Suprapubic skin (tissue), 3 donors: Measurements from ENCODE around the gene PAX7.

Source experiments
- CTCF ChIP-seq, 2 donors: fragments of 200-600 bp in 1 of 2; fragments of 450-650 bp in 1 of 2; sonication (generic) in 1 of 2; IDR thresholded peaks; one replicate each; pipeline ENCODE4 v1.5.1; 2016 to 2019; ENCODE audit warnings: antibody characterized with exemption in 2 of 2, mild to moderate bottlenecking in 1 of 2, moderate library complexity in 1 of 2
- EP300 ChIP-seq: sonication (generic); formaldehyde crosslinking; IDR thresholded peaks from one replicate; pipeline ENCODE4 v1.6.1; 2017; ENCODE audit warnings: antibody characterized with exemption
- POLR2A ChIP-seq, 2 donors: fragments of 450-650 bp; IDR thresholded peaks; one replicate each; pipeline ENCODE4 v1.6.1; 2017; ENCODE audit warnings: antibody characterized with exemption in 2 of 2, mild to moderate bottlenecking in 2 of 2, moderate library complexity in 2 of 2

- TF ChIP-seq CTCF (IDR thresholded peaks at IDR 0.05) (no peak), POLR2A (IDR thresholded peaks at IDR 0.05) (no peak), EP300 (no peak)
Observed at GRCh38 chr1:18751425-18751824, 120.8 kb downstream of the PAX7 start.
